HepG2 (cell line): ENCODE measurements around the gene IQCK.

Experiments
- CEBPB ChIP-seq: IDR thresholded peaks from 2 replicates; pipeline ENCODE4 v1.6.1; 2011; ENCODE audit warnings: low read depth, low read length, improper control_type of control experiment, borderline replicate concordance
- EP300 ChIP-seq, 3 experiments: sonication (generic) in 1 of 3; formaldehyde crosslinking in 1 of 3; IDR thresholded peaks; 2 replicates each; pipeline versions ENCODE4 v1.5.1 to v1.6.1; 2011 to 2020; ENCODE audit warnings: low read depth in 2 of 3, low read length in 2 of 3, borderline replicate concordance in 1 of 3, improper control_type of control experiment in 1 of 3, mild to moderate bottlenecking in 1 of 3, missing genetic modification reagents in 1 of 3, moderate library complexity in 1 of 3
- GABPA ChIP-seq, 2 experiments: IDR thresholded peaks; 2 replicates each; pipeline ENCODE4 v1.6.1; 2011 to 2016; ENCODE audit warnings: low read depth in 2 of 2, low read length in 1 of 2, missing biosample characterization in 1 of 2, missing genetic modification characterization in 1 of 2
- MEIS2 ChIP-seq: sonication (generic); formaldehyde crosslinking; IDR thresholded peaks from 2 replicates; pipeline ENCODE4 v1.9.0; 2021; ENCODE audit warnings: mild to moderate bottlenecking, missing genetic modification reagents
- SMC3 ChIP-seq: IDR thresholded peaks from 2 replicates; pipeline ENCODE4 v1.6.1; 2011; ENCODE audit warnings: low read length, improper control_type of control experiment
- TAF1 ChIP-seq: sonication (generic); formaldehyde crosslinking; IDR thresholded peaks from 2 replicates; pipeline ENCODE4 v1.4.0; 2020; ENCODE audit warnings: missing genetic modification reagents
- ZBTB3 ChIP-seq: sonication (generic); formaldehyde crosslinking; IDR thresholded peaks from 2 replicates; pipeline ENCODE4 v1.4.0; 2020; ENCODE audit warnings: low read depth, mild to moderate bottlenecking, moderate library complexity, missing genetic modification reagents, borderline replicate concordance
- ZC3H4 ChIP-seq: sonication (generic); formaldehyde crosslinking; IDR thresholded peaks from 2 replicates; pipeline ENCODE4 v1.4.0; 2020; ENCODE audit warnings: missing genetic modification reagents, borderline replicate concordance
- ZFX ChIP-seq: sonication (generic); formaldehyde crosslinking; IDR thresholded peaks from 2 replicates; pipeline ENCODE4 v1.4.0; 2020; ENCODE audit warnings: mild to moderate bottlenecking, low read depth, missing genetic modification reagents, moderate library complexity
- ZNF337 ChIP-seq: sonication (generic); formaldehyde crosslinking; IDR thresholded peaks from 2 replicates; pipeline ENCODE4 v1.5.1; 2020; ENCODE audit warnings: missing genetic modification reagents, low read depth, mild to moderate bottlenecking, borderline replicate concordance
- ZNF367 ChIP-seq: sonication (generic); formaldehyde crosslinking; IDR thresholded peaks from 2 replicates; pipeline ENCODE4 v1.4.0; 2020; ENCODE audit warnings: missing genetic modification reagents, borderline replicate concordance
- ZNF616 ChIP-seq: sonication (generic); formaldehyde crosslinking; IDR thresholded peaks from 2 replicates; pipeline ENCODE4 v1.5.0; 2020; ENCODE audit warnings: low read depth, mild to moderate bottlenecking, missing genetic modification reagents

DNA sequence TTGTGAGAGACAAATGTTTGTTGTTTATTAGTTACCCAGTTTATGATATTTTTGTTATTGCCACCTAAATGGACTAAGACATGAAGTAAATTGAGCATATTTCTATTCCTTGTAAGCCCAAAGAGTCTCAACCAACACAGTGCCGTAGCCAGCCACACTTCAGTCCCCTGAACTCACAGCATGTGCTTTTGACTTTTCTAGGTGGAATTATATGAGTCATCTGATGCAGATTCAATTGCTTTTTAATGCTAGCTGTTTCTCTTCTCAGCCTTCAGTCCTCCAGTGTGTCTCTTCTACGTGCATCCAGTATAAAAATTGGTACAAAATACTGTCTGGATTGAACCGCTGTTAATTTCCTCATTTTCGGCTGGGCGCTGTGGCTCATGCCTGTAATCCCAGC is 39.0 kb downstream of the IQCK start:
- TF ChIP-seq TAF1 (CRISPR knock-in tag), result no peak
- TF ChIP-seq CEBPB, result no peak
- TF ChIP-seq ZNF616 (CRISPR knock-in tag), result no peak
- TF ChIP-seq EP300 (IDR thresholded peaks at IDR 0.05; ENCODE audit: low read depth in 2 of 2, low read length in 2 of 2), result no peak
- TF ChIP-seq EP300 (CRISPR knock-in tag; IDR thresholded peaks at IDR 0.05; ENCODE audit: borderline replicate concordance), result no peak
- no peak for TF ChIP-seq ZBTB3 (CRISPR knock-in tag)
- no peak for TF ChIP-seq GABPA (IDR thresholded peaks at IDR 0.05; ENCODE audit: low read depth, low read length)
- TF ChIP-seq GABPA (CRISPR knock-in tag; IDR thresholded peaks at IDR 0.05; ENCODE audit: low read depth), result no peak
- TF ChIP-seq SMC3, result no peak
- no peak for TF ChIP-seq ZC3H4
- no peak for TF ChIP-seq ZNF367 (CRISPR knock-in tag)
- no peak for TF ChIP-seq MEIS2 (CRISPR knock-in tag)
- no peak for TF ChIP-seq ZFX
- no peak for TF ChIP-seq ZNF337 (CRISPR knock-in tag)
